ENCODE measurements around the gene PTAR1. TPM values are rescaled to one million over a fixed set of nuclear protein-coding genes. Genes with fewer than 3 reads are reported as not detected.

Gene PTAR1, protein sequence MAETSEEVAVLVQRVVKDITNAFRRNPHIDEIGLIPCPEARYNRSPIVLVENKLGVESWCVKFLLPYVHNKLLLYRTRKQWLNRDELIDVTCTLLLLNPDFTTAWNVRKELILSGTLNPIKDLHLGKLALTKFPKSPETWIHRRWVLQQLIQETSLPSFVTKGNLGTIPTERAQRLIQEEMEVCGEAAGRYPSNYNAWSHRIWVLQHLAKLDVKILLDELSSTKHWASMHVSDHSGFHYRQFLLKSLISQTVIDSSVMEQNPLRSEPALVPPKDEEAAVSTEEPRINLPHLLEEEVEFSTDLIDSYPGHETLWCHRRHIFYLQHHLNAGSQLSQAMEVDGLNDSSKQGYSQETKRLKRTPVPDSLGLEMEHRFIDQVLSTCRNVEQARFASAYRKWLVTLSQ
- 17.7 and 21.7 TPM in 2 replicates for polyA plus RNA-seq
- 59.4 and 84.5 TPM in 2 replicates for polyA minus RNA-seq

DNA sequence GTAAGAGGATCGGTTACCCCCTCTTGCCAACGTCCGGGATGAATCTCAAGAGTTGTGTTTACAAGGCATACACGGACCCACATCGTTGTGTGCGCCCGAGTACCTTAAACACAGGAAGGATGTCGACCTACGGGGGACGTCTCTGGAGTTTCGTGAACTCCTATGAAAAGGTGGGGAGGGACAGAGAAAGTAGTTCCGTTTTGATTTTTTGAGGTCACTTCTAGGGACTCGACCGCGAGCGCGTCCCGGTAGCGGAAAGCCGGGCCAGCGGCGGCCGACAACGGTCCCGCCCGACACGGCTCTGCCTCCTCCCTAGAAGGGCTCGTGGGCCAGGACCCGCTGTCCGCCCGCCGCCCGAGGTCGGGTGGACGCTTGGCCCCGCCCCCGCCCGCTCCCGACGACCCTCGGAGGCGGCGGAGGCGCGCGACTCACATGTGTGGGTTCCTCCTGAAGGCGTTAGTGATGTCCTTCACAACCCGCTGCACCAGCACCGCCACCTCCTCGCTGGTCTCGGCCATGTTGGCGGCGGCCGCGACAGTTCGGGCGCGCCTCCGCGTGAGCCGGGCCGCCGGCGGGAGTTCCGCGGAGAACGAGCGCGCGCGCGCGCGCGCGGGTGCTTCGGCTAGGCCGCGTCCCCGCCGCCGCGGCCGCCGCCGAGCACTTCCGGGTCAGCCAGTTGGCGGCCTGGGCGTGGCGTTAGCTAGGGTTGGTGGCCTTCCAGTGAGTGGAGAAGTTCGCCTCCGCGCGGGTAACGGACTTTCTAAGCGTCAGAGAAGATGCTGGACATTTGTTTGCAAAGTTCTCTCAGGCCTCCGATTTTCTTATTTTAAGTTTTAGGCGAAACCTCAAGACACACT is at the start of gene PTAR1:
TSS of gene PTAR1 (minus strand) at position 591 of the 857 bp plus-strand sequence. CDS start at position 518, 73 bp downstream.
- Histone ChIP-seq H3K4me2 (ENCODE audit: low read length) (peak within 1 kb of the TSS; percentile 81), H3K79me2 (replicated peaks; ENCODE audit: insufficient read depth, low read length) (peaks cover 29% of the 10 kb centered on the region), H3K27me3 (ENCODE audit: insufficient read depth, low read depth, low read length) (no peaks in the 10 kb centered on the region), H3K27ac (ENCODE audit: low read length) (peak within 1 kb of the TSS; percentile 45), H3K36me3 (ENCODE audit: insufficient read depth, low read length) (no peaks in the 10 kb centered on the region), H3K4me3 (ENCODE audit: low read length) (peak within 1 kb of the TSS; percentile 95), H3F3A (ENCODE audit: insufficient read depth, low read length, poor library complexity, severe bottlenecking) (no peaks in the 10 kb centered on the region), H3K9me2 (ENCODE audit: insufficient read depth, low read length) (no peaks in the 10 kb centered on the region), H3K9ac (ENCODE audit: low read length) (peak within 1 kb of the TSS; percentile 72), H4K20me1 (ENCODE audit: insufficient read depth) (no peaks in the 10 kb centered on the region), H2AFZ (ENCODE audit: low read depth, low read length) (peak within 1 kb of the TSS; percentile 81), H3K9me3 (ENCODE audit: low read length) (no peaks in the 10 kb centered on the region)
- TF ChIP-seq EZH2 (IDR thresholded peaks at IDR 0.05; ENCODE audit: borderline replicate concordance, insufficient read depth, low read length, poor library complexity, severe bottlenecking) (no peak), MXI1 (conservative IDR thresholded peaks at IDR 0.05; ENCODE audit: poor library complexity, severe bottlenecking) (peak; percentile 82), RAD21 (conservative IDR thresholded peaks at IDR 0.05) (peak; percentile 40), SMC3 (conservative IDR thresholded peaks at IDR 0.05; ENCODE audit: poor library complexity) (peak; percentile 39), TAF1 (IDR thresholded peaks at IDR 0.05; ENCODE audit: low read depth) (peak; percentile 94), EP300 (conservative IDR thresholded peaks at IDR 0.05; ENCODE audit: poor library complexity, severe bottlenecking) (peak; percentile 63), POLR2AphosphoS5 (IDR thresholded peaks at IDR 0.05) (peak; percentile 54)
- TF ChIP-seq, protein P1, sequence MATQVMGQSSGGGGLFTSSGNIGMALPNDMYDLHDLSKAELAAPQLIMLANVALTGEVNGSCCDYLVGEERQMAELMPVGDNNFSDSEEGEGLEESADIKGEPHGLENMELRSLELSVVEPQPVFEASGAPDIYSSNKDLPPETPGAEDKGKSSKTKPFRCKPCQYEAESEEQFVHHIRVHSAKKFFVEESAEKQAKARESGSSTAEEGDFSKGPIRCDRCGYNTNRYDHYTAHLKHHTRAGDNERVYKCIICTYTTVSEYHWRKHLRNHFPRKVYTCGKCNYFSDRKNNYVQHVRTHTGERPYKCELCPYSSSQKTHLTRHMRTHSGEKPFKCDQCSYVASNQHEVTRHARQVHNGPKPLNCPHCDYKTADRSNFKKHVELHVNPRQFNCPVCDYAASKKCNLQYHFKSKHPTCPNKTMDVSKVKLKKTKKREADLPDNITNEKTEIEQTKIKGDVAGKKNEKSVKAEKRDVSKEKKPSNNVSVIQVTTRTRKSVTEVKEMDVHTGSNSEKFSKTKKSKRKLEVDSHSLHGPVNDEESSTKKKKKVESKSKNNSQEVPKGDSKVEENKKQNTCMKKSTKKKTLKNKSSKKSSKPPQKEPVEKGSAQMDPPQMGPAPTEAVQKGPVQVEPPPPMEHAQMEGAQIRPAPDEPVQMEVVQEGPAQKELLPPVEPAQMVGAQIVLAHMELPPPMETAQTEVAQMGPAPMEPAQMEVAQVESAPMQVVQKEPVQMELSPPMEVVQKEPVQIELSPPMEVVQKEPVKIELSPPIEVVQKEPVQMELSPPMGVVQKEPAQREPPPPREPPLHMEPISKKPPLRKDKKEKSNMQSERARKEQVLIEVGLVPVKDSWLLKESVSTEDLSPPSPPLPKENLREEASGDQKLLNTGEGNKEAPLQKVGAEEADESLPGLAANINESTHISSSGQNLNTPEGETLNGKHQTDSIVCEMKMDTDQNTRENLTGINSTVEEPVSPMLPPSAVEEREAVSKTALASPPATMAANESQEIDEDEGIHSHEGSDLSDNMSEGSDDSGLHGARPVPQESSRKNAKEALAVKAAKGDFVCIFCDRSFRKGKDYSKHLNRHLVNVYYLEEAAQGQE (IDR thresholded peaks at IDR 0.05; ENCODE audit: borderline replicate concordance): peak; percentile 76
- TF ChIP-seq, protein P2, sequence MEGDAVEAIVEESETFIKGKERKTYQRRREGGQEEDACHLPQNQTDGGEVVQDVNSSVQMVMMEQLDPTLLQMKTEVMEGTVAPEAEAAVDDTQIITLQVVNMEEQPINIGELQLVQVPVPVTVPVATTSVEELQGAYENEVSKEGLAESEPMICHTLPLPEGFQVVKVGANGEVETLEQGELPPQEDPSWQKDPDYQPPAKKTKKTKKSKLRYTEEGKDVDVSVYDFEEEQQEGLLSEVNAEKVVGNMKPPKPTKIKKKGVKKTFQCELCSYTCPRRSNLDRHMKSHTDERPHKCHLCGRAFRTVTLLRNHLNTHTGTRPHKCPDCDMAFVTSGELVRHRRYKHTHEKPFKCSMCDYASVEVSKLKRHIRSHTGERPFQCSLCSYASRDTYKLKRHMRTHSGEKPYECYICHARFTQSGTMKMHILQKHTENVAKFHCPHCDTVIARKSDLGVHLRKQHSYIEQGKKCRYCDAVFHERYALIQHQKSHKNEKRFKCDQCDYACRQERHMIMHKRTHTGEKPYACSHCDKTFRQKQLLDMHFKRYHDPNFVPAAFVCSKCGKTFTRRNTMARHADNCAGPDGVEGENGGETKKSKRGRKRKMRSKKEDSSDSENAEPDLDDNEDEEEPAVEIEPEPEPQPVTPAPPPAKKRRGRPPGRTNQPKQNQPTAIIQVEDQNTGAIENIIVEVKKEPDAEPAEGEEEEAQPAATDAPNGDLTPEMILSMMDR (IDR thresholded peaks at IDR 0.05; ENCODE audit: poor library complexity, severe bottlenecking): no peak

DNA sequence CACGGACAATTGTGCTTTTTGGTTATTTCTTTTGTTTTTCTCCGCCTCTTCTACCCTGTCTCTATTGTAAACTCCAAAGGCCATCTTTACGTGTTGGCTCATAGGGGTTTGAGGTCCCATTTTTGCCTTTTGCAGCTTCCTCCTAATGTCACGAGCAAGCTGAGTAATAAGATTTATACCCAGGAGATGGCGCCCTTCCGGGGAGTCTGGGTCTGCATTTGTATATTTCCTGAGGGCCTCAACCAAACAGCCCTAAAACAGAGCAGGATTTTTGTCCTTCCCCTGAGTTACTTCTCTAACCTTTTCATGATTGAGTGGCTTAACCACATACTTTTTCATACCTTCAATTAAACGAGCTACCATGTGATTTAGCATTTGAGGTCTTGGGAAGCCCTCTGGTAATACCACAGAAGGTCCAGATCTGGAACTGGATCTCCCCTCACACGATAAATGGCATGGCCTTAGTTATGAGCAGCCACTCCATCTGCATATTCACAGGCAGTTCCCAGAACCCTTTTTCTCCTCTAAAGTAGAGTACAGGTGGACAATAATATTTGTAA is 49.6 kb upstream of the PTAR1 start:
- Histone ChIP-seq H3K4me2 (ENCODE audit: low read length) (no peak overlapping the region), H2AFZ (ENCODE audit: low read depth, low read length) (no peak overlapping the region), H3K9ac (ENCODE audit: low read length) (no peak overlapping the region), H3F3A (ENCODE audit: insufficient read depth, low read length, poor library complexity, severe bottlenecking) (no peaks in the 10 kb centered on the region), H4K20me1 (ENCODE audit: insufficient read depth) (no peaks in the 10 kb centered on the region), H3K36me3 (ENCODE audit: insufficient read depth, low read length) (no peaks in the 10 kb centered on the region), H3K9me3 (ENCODE audit: low read length) (no peaks in the 10 kb centered on the region), H3K9me2 (ENCODE audit: insufficient read depth, low read length) (no peaks in the 10 kb centered on the region), H3K4me3 (ENCODE audit: low read length) (no peak overlapping the region), H3K27ac (ENCODE audit: low read length) (no peak overlapping the region), H3K27me3 (ENCODE audit: insufficient read depth, low read depth, low read length) (no peaks in the 10 kb centered on the region), H3K79me2 (replicated peaks; ENCODE audit: insufficient read depth, low read length) (no peaks in the 10 kb centered on the region)
- no peak for TF ChIP-seq TAF1 (IDR thresholded peaks at IDR 0.05; ENCODE audit: low read depth)
- TF ChIP-seq EP300 (conservative IDR thresholded peaks at IDR 0.05; ENCODE audit: poor library complexity, severe bottlenecking): no peak
- no peak for TF ChIP-seq SMC3 (conservative IDR thresholded peaks at IDR 0.05; ENCODE audit: poor library complexity)
- no peak for TF ChIP-seq EZH2 (IDR thresholded peaks at IDR 0.05; ENCODE audit: borderline replicate concordance, insufficient read depth, low read length, poor library complexity, severe bottlenecking)
- TF ChIP-seq, protein P1 (IDR thresholded peaks at IDR 0.05; ENCODE audit: borderline replicate concordance): no peak
- no peak for TF ChIP-seq RAD21 (conservative IDR thresholded peaks at IDR 0.05)
- TF ChIP-seq, protein P2 (IDR thresholded peaks at IDR 0.05; ENCODE audit: poor library complexity, severe bottlenecking): no peak
- TF ChIP-seq MXI1 (conservative IDR thresholded peaks at IDR 0.05; ENCODE audit: poor library complexity, severe bottlenecking): no peak
- TF ChIP-seq POLR2AphosphoS5 (IDR thresholded peaks at IDR 0.05): no peak
